Liver (tissue), 9 donors: Measurements from ENCODE around the gene NHS. TPM values are rescaled to one million over a fixed set of nuclear protein-coding genes. Genes with fewer than 3 reads are reported as not detected.

ENCODE experiments used
- DNase-seq: peaks from one replicate; pipeline ENCODE4 v3.0.0-alpha.2; 2017; ENCODE audit warnings: low spot score
- H3K27ac ChIP-seq, 2 donors: one replicate each; pipeline ENCODE4 v1.7.0; 2013; ENCODE audit warnings: inconsistent platforms in 2 of 2, low read length in 2 of 2, control low read depth in 1 of 2, low read depth in 1 of 2, mild to moderate bottlenecking in 1 of 2
- H3K27me3 ChIP-seq, 4 donors: one replicate each; pipeline versions ENCODE4 v1.6.1 to v1.7.0; 2013; ENCODE audit warnings: low read length in 3 of 4, inconsistent platforms in 1 of 4, mild to moderate bottlenecking in 1 of 4, moderate library complexity in 1 of 4; ENCODE audit not compliant: control insufficient read depth in 4 of 4, insufficient read depth in 4 of 4
- H3K36me3 ChIP-seq, 4 donors: one replicate each; pipeline versions ENCODE4 v1.6.1 to v1.7.0; 2013; ENCODE audit warnings: low read length in 3 of 4, mild to moderate bottlenecking in 3 of 4, low read depth in 1 of 4, moderate library complexity in 1 of 4; ENCODE audit not compliant: control insufficient read depth in 4 of 4, insufficient read depth in 3 of 4
- H3K4me1 ChIP-seq, 4 donors: one replicate each; pipeline versions ENCODE4 v1.6.1 to v1.7.0; 2013; ENCODE audit warnings: low read length in 3 of 4, mild to moderate bottlenecking in 3 of 4, moderate library complexity in 1 of 4; ENCODE audit not compliant: control insufficient read depth in 4 of 4, insufficient read depth in 4 of 4
- H3K4me3 ChIP-seq, 3 donors: one replicate each; pipeline versions ENCODE4 v1.6.1 to v1.7.0; 2013; ENCODE audit warnings: low read length in 3 of 3, control low read depth in 1 of 3, low read depth in 1 of 3, mild to moderate bottlenecking in 1 of 3
- H3K9ac ChIP-seq, 2 donors: one replicate each; pipeline ENCODE4 v1.7.0; 2013; ENCODE audit warnings: low read length in 2 of 2, mild to moderate bottlenecking in 2 of 2, moderate library complexity in 2 of 2, control low read depth in 1 of 2, low read depth in 1 of 2
- H3K9me3 ChIP-seq, 4 donors: one replicate each; pipeline versions ENCODE4 v1.6.1 to v1.7.0; 2013; ENCODE audit warnings: low read length in 3 of 4; ENCODE audit not compliant: control insufficient read depth in 4 of 4
- EGR1 ChIP-seq, 2 donors: IDR thresholded peaks; 2 replicates each; pipeline ENCODE4 v1.6.1; 2016 to 2018; ENCODE audit warnings: antibody characterized with exemption in 2 of 2, low read depth in 2 of 2
- FOXA1 ChIP-seq: IDR thresholded peaks from 2 replicates; pipeline ENCODE4 v1.6.1; 2016; ENCODE audit warnings: antibody characterized with exemption
- NR2F2 ChIP-seq: IDR thresholded peaks from 2 replicates; pipeline ENCODE4 v1.6.1; 2016; ENCODE audit warnings: antibody characterized with exemption
- RAD21 ChIP-seq, 2 donors: IDR thresholded peaks; 2 replicates each; pipeline ENCODE4 v1.6.1; 2016; ENCODE audit warnings: antibody characterized with exemption in 2 of 2, mild to moderate bottlenecking in 2 of 2
- RXRA ChIP-seq, 2 donors: IDR thresholded peaks; 2 replicates each; pipeline ENCODE4 v1.6.1; 2017 to 2018; ENCODE audit warnings: antibody characterized with exemption in 2 of 2, mild to moderate bottlenecking in 1 of 2
- SP1 ChIP-seq: IDR thresholded peaks from 2 replicates; pipeline ENCODE4 v1.6.1; 2018; ENCODE audit warnings: antibody characterized with exemption, mild to moderate bottlenecking
- TAF1 ChIP-seq: conservative IDR thresholded peaks from 2 replicates; pipeline ENCODE4 v1.6.1; 2016; ENCODE audit warnings: antibody characterized with exemption, mild to moderate bottlenecking
- WGBS: extraction: QIAGEN DNeasy Blood & Tissue Kit; methylation state at CpG from one replicate; pipeline ENCODE4 v1.1.7; 2013; 5-methylcytosine and 5-hydroxymethylcytosine counted together
- polyA plus RNA-seq, 2 donors: library from polyadenylated mRNA; stranded (reverse) in 1 of 2; unstranded in 1 of 2; fragments of 200-250 nt in 1 of 2; fragments of >200 nt in 1 of 2; fragmentation: Nextera tagmentation in 1 of 2; extraction: Ambion mirVana in 1 of 2; gene quantifications; one replicate each; pipeline versions ENCODE4 v1.2.1 to v1.2.3, GENCODE V29; 2013 to 2015
- total RNA-seq, 2 donors: library from RNA; depleted of rRNA; stranded (reverse); fragments of >200 nt; gene quantifications; one replicate each; pipeline ENCODE4 v1.2.3, GENCODE V29; 2014
- TF ChIP-seq, protein P1 (sequence below): IDR thresholded peaks from 2 replicates; pipeline ENCODE4 v1.6.1; 2016; ENCODE audit warnings: antibody characterized with exemption, mild to moderate bottlenecking
- TF ChIP-seq, protein P2 (sequence below): IDR thresholded peaks from 2 replicates; pipeline ENCODE4 v1.6.1; 2016; ENCODE audit warnings: antibody characterized with exemption
- TF ChIP-seq, protein P3 (sequence below): IDR thresholded peaks from 2 replicates; pipeline ENCODE4 v1.6.1; 2016; ENCODE audit warnings: antibody characterized with exemption
- TF ChIP-seq, protein P4 (sequence below): IDR thresholded peaks from 2 replicates; pipeline ENCODE4 v1.6.1; 2016; ENCODE audit warnings: antibody characterized with exemption
- donor health status: healthy.
- donor health status: healthy.
- donor health status: healthy.
- donor health status: healthy.
- donor health status: healthy.

NHS gene
- total and polyA plus RNA-seq, 4 donors, result 0.03 to 0.17 (median 0.10) TPM

DNA sequence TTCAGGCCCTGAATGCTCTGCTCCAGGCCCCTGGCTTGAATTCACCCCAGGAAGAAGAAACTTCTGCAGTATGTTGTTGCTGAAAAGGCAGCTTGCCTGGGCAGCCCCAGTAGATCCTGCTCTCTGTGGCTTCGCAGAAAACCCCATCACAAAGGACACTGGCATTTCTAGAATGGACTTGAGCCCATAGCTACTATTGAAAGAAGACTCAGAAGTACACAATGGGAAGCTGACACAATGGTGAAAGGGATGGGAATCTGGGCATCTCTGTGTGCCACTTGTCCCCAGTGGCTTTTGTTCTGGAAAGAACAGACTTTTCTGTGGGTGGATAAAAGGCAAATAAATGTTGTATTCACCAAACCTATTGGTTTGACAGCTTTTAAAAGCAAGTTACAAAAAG lies 294.9 kb downstream of the NHS start (continued):
- TF ChIP-seq, protein P1, sequence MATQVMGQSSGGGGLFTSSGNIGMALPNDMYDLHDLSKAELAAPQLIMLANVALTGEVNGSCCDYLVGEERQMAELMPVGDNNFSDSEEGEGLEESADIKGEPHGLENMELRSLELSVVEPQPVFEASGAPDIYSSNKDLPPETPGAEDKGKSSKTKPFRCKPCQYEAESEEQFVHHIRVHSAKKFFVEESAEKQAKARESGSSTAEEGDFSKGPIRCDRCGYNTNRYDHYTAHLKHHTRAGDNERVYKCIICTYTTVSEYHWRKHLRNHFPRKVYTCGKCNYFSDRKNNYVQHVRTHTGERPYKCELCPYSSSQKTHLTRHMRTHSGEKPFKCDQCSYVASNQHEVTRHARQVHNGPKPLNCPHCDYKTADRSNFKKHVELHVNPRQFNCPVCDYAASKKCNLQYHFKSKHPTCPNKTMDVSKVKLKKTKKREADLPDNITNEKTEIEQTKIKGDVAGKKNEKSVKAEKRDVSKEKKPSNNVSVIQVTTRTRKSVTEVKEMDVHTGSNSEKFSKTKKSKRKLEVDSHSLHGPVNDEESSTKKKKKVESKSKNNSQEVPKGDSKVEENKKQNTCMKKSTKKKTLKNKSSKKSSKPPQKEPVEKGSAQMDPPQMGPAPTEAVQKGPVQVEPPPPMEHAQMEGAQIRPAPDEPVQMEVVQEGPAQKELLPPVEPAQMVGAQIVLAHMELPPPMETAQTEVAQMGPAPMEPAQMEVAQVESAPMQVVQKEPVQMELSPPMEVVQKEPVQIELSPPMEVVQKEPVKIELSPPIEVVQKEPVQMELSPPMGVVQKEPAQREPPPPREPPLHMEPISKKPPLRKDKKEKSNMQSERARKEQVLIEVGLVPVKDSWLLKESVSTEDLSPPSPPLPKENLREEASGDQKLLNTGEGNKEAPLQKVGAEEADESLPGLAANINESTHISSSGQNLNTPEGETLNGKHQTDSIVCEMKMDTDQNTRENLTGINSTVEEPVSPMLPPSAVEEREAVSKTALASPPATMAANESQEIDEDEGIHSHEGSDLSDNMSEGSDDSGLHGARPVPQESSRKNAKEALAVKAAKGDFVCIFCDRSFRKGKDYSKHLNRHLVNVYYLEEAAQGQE, result no peak

DNA sequence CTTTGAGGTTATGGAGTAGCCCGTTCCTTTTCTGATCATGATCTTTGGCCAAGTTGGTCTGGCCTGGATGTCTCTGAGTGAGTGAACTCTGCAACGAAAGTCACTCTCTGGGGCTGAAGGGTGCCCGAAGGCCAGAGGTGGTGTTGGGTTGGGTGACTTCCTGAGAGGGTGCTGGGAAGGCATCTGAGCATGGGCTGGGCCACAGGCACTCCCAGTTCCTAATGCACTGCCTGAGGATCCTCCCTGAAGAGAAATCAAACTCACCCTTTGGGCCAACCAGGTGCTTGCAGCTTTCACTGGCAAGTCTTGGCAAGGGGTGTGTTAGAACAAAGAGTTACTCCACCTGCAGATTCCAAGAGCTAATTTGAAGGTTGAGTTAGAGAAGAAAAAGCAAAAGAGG lies 295.9 kb downstream of the NHS start:
- 80% methylated on average over 3 of the region's 3 CpGs for WGBS
- H3K4me1 ChIP-seq, result no peaks in the 10 kb centered on the region
- no peak for DNase-seq

DNA sequence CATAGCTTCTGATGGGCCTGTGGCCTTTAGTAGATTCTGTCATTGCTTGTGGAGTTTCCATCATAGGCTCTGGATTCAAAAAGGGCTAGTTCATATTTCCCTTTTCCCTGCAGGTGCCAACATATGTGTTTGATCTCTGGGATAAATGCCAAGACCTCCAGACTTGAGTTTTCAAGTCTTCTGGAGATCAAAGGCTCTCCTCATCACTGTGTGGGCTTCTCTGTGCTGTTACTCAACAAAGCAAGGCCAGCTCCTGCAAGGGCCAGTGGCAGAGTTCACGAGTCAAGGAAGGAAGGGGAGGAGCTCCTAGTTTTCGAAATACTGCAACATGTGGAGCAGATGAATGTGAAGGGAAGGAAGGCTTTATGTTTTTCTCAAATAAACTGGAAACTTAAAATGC lies 299.6 kb downstream of the NHS start:
- no peaks in the 10 kb centered on the region for H3K27me3 ChIP-seq
- no peak for DNase-seq
- H3K9ac ChIP-seq, result no peak overlapping the region
- H3K4me3 ChIP-seq, result no peak overlapping the region
- 39% methylated on average over 2 of the region's 2 CpGs for WGBS
- no peaks in the 10 kb centered on the region for H3K9me3 ChIP-seq
- no peak overlapping the region for H3K27ac ChIP-seq
- TF ChIP-seq, protein P1, result no peak
- no peak for TF ChIP-seq RAD21 (IDR thresholded peaks at IDR 0.05)
- TF ChIP-seq, protein P2, sequence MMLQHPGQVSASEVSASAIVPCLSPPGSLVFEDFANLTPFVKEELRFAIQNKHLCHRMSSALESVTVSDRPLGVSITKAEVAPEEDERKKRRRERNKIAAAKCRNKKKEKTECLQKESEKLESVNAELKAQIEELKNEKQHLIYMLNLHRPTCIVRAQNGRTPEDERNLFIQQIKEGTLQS, result no peak
- TF ChIP-seq, protein P3, sequence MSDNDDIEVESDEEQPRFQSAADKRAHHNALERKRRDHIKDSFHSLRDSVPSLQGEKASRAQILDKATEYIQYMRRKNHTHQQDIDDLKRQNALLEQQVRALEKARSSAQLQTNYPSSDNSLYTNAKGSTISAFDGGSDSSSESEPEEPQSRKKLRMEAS, result no peak
- TF ChIP-seq FOXA1, result no peak
- TF ChIP-seq EGR1 (IDR thresholded peaks at IDR 0.05; ENCODE audit: low read depth in 2 of 2), result no peak
- no peak for TF ChIP-seq NR2F2
- H3K36me3 ChIP-seq, result no peaks in the 10 kb centered on the region
- no peaks in the 10 kb centered on the region for H3K4me1 ChIP-seq

More for the DNA sequence above, 295.9 kb downstream of the NHS start:
- H3K9ac ChIP-seq, result no peak overlapping the region
- H3K9me3 ChIP-seq, result no peaks in the 10 kb centered on the region
- TF ChIP-seq, protein P3, result no peak
- TF ChIP-seq RXRA (IDR thresholded peaks at IDR 0.05) (no peak), SP1 (no peak), TAF1 (no peak), RAD21 (IDR thresholded peaks at IDR 0.05) (no peak)
- TF ChIP-seq, protein P4, sequence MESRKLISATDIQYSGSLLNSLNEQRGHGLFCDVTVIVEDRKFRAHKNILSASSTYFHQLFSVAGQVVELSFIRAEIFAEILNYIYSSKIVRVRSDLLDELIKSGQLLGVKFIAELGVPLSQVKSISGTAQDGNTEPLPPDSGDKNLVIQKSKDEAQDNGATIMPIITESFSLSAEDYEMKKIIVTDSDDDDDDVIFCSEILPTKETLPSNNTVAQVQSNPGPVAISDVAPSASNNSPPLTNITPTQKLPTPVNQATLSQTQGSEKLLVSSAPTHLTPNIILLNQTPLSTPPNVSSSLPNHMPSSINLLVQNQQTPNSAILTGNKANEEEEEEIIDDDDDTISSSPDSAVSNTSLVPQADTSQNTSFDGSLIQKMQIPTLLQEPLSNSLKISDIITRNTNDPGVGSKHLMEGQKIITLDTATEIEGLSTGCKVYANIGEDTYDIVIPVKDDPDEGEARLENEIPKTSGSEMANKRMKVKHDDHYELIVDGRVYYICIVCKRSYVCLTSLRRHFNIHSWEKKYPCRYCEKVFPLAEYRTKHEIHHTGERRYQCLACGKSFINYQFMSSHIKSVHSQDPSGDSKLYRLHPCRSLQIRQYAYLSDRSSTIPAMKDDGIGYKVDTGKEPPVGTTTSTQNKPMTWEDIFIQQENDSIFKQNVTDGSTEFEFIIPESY, result no peak
- no peaks in the 10 kb centered on the region for H3K36me3 ChIP-seq
- H3K4me3 ChIP-seq, result no peak overlapping the region
- H3K27me3 ChIP-seq, result no peaks in the 10 kb centered on the region
- no peak overlapping the region for H3K27ac ChIP-seq
